Lower leg skin (tissue), 3 donors: ENCODE results near the gene ESR2.

Experiments
- POLR2A ChIP-seq, 2 donors: fragments of 450-650 bp; IDR thresholded peaks; one replicate each; pipeline ENCODE4 v1.6.1; 2016 to 2017; ENCODE audit warnings: antibody characterized with exemption in 2 of 2, mild to moderate bottlenecking in 1 of 2, moderate library complexity in 1 of 2
- TF ChIP-seq, protein P1 (sequence below), 3 donors: fragments of 450-650 bp; IDR thresholded peaks; one replicate each; pipeline ENCODE4 v1.5.1; 2016; ENCODE audit warnings: antibody characterized with exemption in 3 of 3, mild to moderate bottlenecking in 3 of 3, moderate library complexity in 2 of 3

DNA sequence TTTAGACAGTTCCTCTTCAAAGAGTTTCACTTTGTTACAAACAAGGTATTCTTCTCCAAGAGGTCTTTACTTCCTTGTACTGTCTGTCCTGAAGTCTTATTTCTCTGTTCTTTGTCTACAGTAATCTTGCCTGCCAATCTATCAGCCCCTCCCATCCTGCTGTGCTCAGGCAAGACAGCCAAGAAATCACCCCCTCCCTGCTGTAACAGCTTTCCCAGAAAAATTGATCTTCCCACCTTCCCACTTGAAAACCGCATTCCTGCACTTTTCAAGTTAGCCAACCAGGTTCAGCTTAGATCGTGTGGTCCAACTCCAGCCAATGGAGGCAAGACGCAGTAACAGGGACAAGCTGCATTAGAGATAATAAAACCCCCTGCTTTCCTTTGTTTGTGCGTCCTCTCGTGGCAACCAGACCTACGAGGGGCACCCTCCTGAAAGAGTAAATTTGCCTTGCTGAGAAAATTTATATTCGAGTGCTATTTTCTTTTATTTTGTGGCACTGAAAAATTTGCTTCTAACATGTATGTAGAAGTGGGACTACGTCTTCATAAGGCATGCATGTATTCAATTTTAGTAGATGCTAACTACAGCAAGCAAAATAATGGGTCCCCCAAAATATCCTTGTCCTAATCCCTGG is 46.5 kb upstream of the ESR2 start:
- TF ChIP-seq, protein P1, sequence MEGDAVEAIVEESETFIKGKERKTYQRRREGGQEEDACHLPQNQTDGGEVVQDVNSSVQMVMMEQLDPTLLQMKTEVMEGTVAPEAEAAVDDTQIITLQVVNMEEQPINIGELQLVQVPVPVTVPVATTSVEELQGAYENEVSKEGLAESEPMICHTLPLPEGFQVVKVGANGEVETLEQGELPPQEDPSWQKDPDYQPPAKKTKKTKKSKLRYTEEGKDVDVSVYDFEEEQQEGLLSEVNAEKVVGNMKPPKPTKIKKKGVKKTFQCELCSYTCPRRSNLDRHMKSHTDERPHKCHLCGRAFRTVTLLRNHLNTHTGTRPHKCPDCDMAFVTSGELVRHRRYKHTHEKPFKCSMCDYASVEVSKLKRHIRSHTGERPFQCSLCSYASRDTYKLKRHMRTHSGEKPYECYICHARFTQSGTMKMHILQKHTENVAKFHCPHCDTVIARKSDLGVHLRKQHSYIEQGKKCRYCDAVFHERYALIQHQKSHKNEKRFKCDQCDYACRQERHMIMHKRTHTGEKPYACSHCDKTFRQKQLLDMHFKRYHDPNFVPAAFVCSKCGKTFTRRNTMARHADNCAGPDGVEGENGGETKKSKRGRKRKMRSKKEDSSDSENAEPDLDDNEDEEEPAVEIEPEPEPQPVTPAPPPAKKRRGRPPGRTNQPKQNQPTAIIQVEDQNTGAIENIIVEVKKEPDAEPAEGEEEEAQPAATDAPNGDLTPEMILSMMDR (IDR thresholded peaks at IDR 0.05), result no peak
- no peak for TF ChIP-seq POLR2A (IDR thresholded peaks at IDR 0.05)
